K562 (cell line): ENCODE data around the gene SNPH. TPM values are rescaled to one million over a fixed set of nuclear protein-coding genes. Genes with fewer than 3 reads are reported as not detected.
A peak's percentile ranks its signal among the peaks of the same experiment; 100 is the strongest.

Experiments used
- BRF1 ChIP-seq: IDR thresholded peaks from 3 replicates; pipeline ENCODE4 v1.6.1; 2011; ENCODE audit warnings: borderline replicate concordance, mild to moderate bottlenecking; ENCODE audit not compliant: insufficient read length; ENCODE audit errors: extremely low read depth
- ELF2 ChIP-seq: fragments of 250-450 bp; sonication (Bioruptor Pico); IDR thresholded peaks from 2 replicates; pipeline ENCODE4 v1.5.0; 2021; ENCODE audit warnings: mild to moderate bottlenecking
- EP400 ChIP-seq: fragments of 450-650 bp; IDR thresholded peaks from 2 replicates; pipeline ENCODE4 v1.6.1; 2017; ENCODE audit warnings: antibody characterized with exemption, mild to moderate bottlenecking, moderate library complexity
- HDAC3 ChIP-seq: fragments of 450-650 bp; IDR thresholded peaks from 2 replicates; pipeline ENCODE4 v1.6.1; 2018; ENCODE audit warnings: borderline replicate concordance, mild to moderate bottlenecking, moderate library complexity; ENCODE audit not compliant: partially characterized antibody
- HMG20B ChIP-seq: fragments of 250-450 bp; sonication (Bioruptor Pico); IDR thresholded peaks from 2 replicates; pipeline ENCODE4 v1.5.0; 2021; ENCODE audit warnings: mild to moderate bottlenecking
- HNRNPH1 ChIP-seq: fragments of 200-400 bp; formaldehyde crosslinking; optimal IDR thresholded peaks from 2 replicates; pipeline ENCODE3; 2017; ENCODE audit warnings: low read depth, mild to moderate bottlenecking, low read length, moderate library complexity
- IFI16 ChIP-seq: fragments of 250-450 bp; sonication (Bioruptor Pico); IDR thresholded peaks from 2 replicates; pipeline ENCODE4 v2.1.2; 2022; ENCODE audit warnings: mild to moderate bottlenecking, inconsistent platforms
- LCOR ChIP-seq: sonication (generic); formaldehyde crosslinking; IDR thresholded peaks from 2 replicates; pipeline ENCODE4 v1.8.0; 2022; ENCODE audit warnings: mild to moderate bottlenecking, missing genetic modification reagents
- MAZ ChIP-seq, 2 experiments: fragments of 450-650 bp in 1 of 2; sonication (generic) in 1 of 2; formaldehyde crosslinking; IDR thresholded peaks in 1 of 2; conservative IDR thresholded peaks in 1 of 2; 2 replicates each; pipeline versions ENCODE4 v1.4.0 to v1.5.0; 2020; ENCODE audit warnings: mild to moderate bottlenecking in 1 of 2, missing genetic modification reagents in 1 of 2
- MTA2 ChIP-seq: fragments of 450-650 bp; IDR thresholded peaks from 2 replicates; pipeline ENCODE4 v1.6.1; 2016; ENCODE audit warnings: low read depth
- NONO ChIP-seq, 2 experiments: fragments of 200-400 bp in 1 of 2; fragments of 450-650 bp in 1 of 2; formaldehyde crosslinking in 1 of 2; IDR thresholded peaks; 2 replicates each; pipeline ENCODE4 v1.6.1; 2017; ENCODE audit warnings: low read depth in 2 of 2, mild to moderate bottlenecking in 2 of 2, moderate library complexity in 2 of 2, low read length in 1 of 2
- PML ChIP-seq: IDR thresholded peaks from 2 replicates; pipeline ENCODE4 v1.6.1; 2012; ENCODE audit warnings: low read length, inconsistent platforms
- PREB ChIP-seq: sonication (generic); formaldehyde crosslinking; IDR thresholded peaks from 2 replicates; pipeline ENCODE4 v1.8.1; 2023; ENCODE audit warnings: mild to moderate bottlenecking, missing genetic modification reagents
- RBM15 ChIP-seq: fragments of 200-400 bp; formaldehyde crosslinking; IDR thresholded peaks from 2 replicates; pipeline ENCODE4 v1.6.1; 2018; ENCODE audit warnings: mild to moderate bottlenecking, low read length, moderate library complexity; ENCODE audit not compliant: insufficient read depth
- RBM22 ChIP-seq: fragments of 200-400 bp; formaldehyde crosslinking; IDR thresholded peaks from 2 replicates; pipeline ENCODE4 v1.6.1; 2018; ENCODE audit warnings: low read length, low read depth; ENCODE audit not compliant: poor library complexity, severe bottlenecking
- STAT5B ChIP-seq: fragments of 250-450 bp; sonication (Bioruptor Pico); IDR thresholded peaks from 2 replicates; pipeline ENCODE4 v1.8.0; 2021; ENCODE audit warnings: mild to moderate bottlenecking, inconsistent platforms
- ZKSCAN3 ChIP-seq: fragments of 250-450 bp; sonication (Bioruptor Pico); IDR thresholded peaks from 2 replicates; pipeline ENCODE4 v1.4.0; 2020
- ZNF175 ChIP-seq: fragments of 200-800 bp; sonication (Bioruptor generic); IDR thresholded peaks from 2 replicates; pipeline ENCODE4 v1.6.1; 2016; ENCODE audit warnings: low read depth, mild to moderate bottlenecking, missing genetic modification characterization, missing compliant biosample characterization
- ZNF184 ChIP-seq: sonication (generic); formaldehyde crosslinking; IDR thresholded peaks from 2 replicates; pipeline ENCODE4 v1.5.0; 2020; ENCODE audit warnings: missing genetic modification reagents
- ZNF311 ChIP-seq: fragments of 250-450 bp; sonication (Bioruptor Pico); IDR thresholded peaks from 2 replicates; pipeline ENCODE4 v1.4.0; 2020; ENCODE audit warnings: mild to moderate bottlenecking, moderate library complexity
- ZNF316 ChIP-seq: fragments of 450-650 bp; IDR thresholded peaks from 2 replicates; pipeline ENCODE4 v1.6.1; 2016
- ZNF347 ChIP-seq: fragments of 450-650 bp; formaldehyde crosslinking; IDR thresholded peaks from 2 replicates; pipeline ENCODE4 v1.4.0; 2020; ENCODE audit warnings: low read depth, mild to moderate bottlenecking, moderate library complexity
- ZNF436 ChIP-seq: fragments of 250-450, 450-650 bp; sonication (Bioruptor Pico); formaldehyde crosslinking; IDR thresholded peaks from 2 replicates; pipeline ENCODE4 v1.7.0; 2020; ENCODE audit warnings: mild to moderate bottlenecking
- ZNF551 ChIP-seq: fragments of 250-450 bp; sonication (Bioruptor Pico); IDR thresholded peaks from 2 replicates; pipeline ENCODE4 v1.5.0; 2021; ENCODE audit warnings: mild to moderate bottlenecking, moderate library complexity
- ZNF561 ChIP-seq: fragments of 450-650 bp; formaldehyde crosslinking; conservative IDR thresholded peaks from 2 replicates; pipeline ENCODE4 v1.4.0; 2020; ENCODE audit warnings: mild to moderate bottlenecking, moderate library complexity
- ZNF764 ChIP-seq: fragments of 250-450 bp; sonication (Bioruptor Pico); IDR thresholded peaks from 2 replicates; pipeline ENCODE4 v1.4.0; 2020; ENCODE audit warnings: low read depth, mild to moderate bottlenecking, moderate library complexity
- ZSCAN32 ChIP-seq: fragments of 450-650 bp; formaldehyde crosslinking; IDR thresholded peaks from 2 replicates; pipeline ENCODE4 v1.4.0; 2020; ENCODE audit warnings: mild to moderate bottlenecking, moderate library complexity
- ZZZ3 ChIP-seq: fragments of 450-650 bp; IDR thresholded peaks from 2 replicates; pipeline ENCODE4 v1.6.1; 2016; ENCODE audit warnings: antibody characterized with exemption, mild to moderate bottlenecking, moderate library complexity
- polyA plus RNA-seq, 8 experiments: library from polyadenylated mRNA; depleted of rRNA in 4 of 8; stranded (reverse) in 5 of 8; unstranded in 3 of 8; fragments of >200 nt; fragmentation: Nextera tagmentation in 2 of 8; fragmentation: Illumina TruSeq in 1 of 8; extraction: Ambion mirVana in 2 of 8; extraction: Trizol in 1 of 8; gene quantifications; 2 replicates each; pipeline versions ENCODE4 v1.2.1 to v1.2.3, GENCODE V29; 2011 to 2014; ENCODE audit warnings: inconsistent platforms in 1 of 8, missing spikeins in 1 of 8
- total RNA-seq, 7 experiments: library from RNA; depleted of rRNA in 6 of 7; stranded (reverse); fragments of >200 nt in 6 of 7; fragmentation: Illumina TruSeq in 2 of 7; extraction: Trizol in 2 of 7; gene quantifications; 2 replicates each; pipeline versions ENCODE4 v1.2.1 to v1.2.3, GENCODE V29; 2011 to 2021; ENCODE audit warnings: low replicate concordance in 1 of 7
- TF ChIP-seq, protein P1 (sequence below): sonication (generic); formaldehyde crosslinking; IDR thresholded peaks from 2 replicates; pipeline ENCODE4 v1.8.0; 2022; ENCODE audit warnings: mild to moderate bottlenecking, missing genetic modification reagents
- TF ChIP-seq, protein P2 (sequence below): conservative IDR thresholded peaks from 2 replicates; pipeline ENCODE4 v1.6.1; 2011; ENCODE audit warnings: low read depth, mild to moderate bottlenecking, low read length; ENCODE audit not compliant: control insufficient read depth

Gene SNPH
- total and polyA plus RNA-seq, 9 of the 15 experiments (the other 6 are each of a cell fraction or from before 2014, with no cell fraction given): 0.03 to 4.2 (median 1.4) TPM

GRCh38 chr20:1255675-1256074, 10.4 kb upstream of the SNPH start (continued):
- TF ChIP-seq ZSCAN32 (CRISPR knock-in tag) (no peak), ZNF311 (CRISPR knock-in tag) (no peak), ZNF184 (CRISPR knock-in tag) (no peak), ZNF764 (CRISPR knock-in tag) (no peak), HMG20B (CRISPR knock-in tag) (no peak), NONO (IDR thresholded peaks at IDR 0.05; ENCODE audit: low read depth in 2 of 2, low read length in 1 of 2) (no peak), RBM15 (no peak), ZNF436 (CRISPR knock-in tag) (no peak), BRF1 (no peak), PREB (CRISPR knock-in tag) (no peak), STAT5B (no peak), ZZZ3 (no peak), HDAC3 (peak; percentile 56), ZNF316 (peak; percentile 92), MAZ (CRISPR knock-in tag; conservative IDR thresholded peaks at IDR 0.05 in 1 of 2, IDR thresholded peaks at IDR 0.05 in 1 of 2) (no peak), LCOR (no peak), ELF2 (CRISPR knock-in tag) (no peak), ZNF175 (0 out of 2 replicates have a peak, but pooled peaks have one; percentile 46), RBM22 (no peak), EP400 (peak; percentile 63), ZNF347 (CRISPR knock-in tag) (no peak), HNRNPH1 (no peak), IFI16 (CRISPR knock-in tag) (no peak), ZNF561 (CRISPR knock-in tag) (no peak), MTA2 (peak; percentile 73), ZNF551 (CRISPR knock-in tag) (no peak), ZKSCAN3 (CRISPR knock-in tag) (no peak), PML (peak; percentile 78)
- TF ChIP-seq, protein P1, sequence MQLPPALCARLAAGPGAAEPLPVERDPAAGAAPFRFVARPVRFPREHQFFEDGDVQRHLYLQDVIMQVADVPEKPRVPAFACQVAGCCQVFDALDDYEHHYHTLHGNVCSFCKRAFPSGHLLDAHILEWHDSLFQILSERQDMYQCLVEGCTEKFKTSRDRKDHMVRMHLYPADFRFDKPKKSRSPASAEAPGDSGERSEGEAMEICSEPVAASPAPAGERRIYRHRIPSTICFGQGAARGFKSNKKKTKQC (CRISPR knock-in tag): no peak
- TF ChIP-seq, protein P2, sequence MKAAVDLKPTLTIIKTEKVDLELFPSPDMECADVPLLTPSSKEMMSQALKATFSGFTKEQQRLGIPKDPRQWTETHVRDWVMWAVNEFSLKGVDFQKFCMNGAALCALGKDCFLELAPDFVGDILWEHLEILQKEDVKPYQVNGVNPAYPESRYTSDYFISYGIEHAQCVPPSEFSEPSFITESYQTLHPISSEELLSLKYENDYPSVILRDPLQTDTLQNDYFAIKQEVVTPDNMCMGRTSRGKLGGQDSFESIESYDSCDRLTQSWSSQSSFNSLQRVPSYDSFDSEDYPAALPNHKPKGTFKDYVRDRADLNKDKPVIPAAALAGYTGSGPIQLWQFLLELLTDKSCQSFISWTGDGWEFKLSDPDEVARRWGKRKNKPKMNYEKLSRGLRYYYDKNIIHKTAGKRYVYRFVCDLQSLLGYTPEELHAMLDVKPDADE: no peak
